GM19455 (cell line): ENCODE data around the gene ZBTB48.
A peak's percentile ranks its signal among the peaks of the same experiment; 100 is the strongest.

Experiments
- ATAC-seq: cut with Tn5 transposase; IDR thresholded peaks from one replicate; pipeline ENCODE4 v1.9.1; 2021; ENCODE audit not compliant: unreplicated experiment

The ZBTB48 gene

GRCh38 chr1:6603915-6604558 lies 24.2 kb downstream of the ZBTB48 start:
- ATAC-seq = no peak

DNA sequence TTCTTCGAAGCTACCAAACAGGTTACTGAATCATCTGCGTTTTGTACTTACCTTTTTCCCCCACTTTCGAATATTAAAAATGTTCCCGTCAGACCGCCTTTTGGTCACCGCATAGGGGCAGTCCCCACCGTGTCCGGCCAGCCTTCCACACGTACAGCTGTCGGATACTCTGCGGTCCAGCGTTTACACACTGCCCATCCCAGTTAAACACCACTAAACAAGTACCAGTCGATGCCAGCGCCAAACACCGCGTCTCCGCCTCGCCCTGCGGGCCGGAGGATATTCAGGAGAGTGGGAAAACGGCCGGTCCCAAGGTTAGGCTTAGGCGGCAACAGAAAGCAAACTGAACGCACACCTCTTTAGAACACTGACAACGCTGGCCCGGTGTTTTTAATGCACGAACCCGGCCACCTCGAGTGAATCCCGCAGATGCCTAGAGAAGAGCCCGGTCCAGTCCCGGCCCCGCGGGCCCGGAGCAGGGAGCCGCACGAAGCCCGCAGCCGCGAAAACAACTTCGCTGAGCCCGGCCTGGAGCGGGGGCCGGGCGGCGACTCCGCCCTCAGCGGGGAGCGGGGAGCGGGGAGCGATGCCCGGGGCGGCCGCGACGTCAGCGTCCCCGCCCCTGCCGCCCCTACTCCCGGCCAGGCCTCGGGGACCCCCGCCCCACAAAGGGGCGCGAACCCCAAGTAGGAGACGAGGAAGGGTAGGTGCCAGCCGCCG lies 33.0 kb downstream of the ZBTB48 start:
- peak; percentile 43 for ATAC-seq

DNA sequence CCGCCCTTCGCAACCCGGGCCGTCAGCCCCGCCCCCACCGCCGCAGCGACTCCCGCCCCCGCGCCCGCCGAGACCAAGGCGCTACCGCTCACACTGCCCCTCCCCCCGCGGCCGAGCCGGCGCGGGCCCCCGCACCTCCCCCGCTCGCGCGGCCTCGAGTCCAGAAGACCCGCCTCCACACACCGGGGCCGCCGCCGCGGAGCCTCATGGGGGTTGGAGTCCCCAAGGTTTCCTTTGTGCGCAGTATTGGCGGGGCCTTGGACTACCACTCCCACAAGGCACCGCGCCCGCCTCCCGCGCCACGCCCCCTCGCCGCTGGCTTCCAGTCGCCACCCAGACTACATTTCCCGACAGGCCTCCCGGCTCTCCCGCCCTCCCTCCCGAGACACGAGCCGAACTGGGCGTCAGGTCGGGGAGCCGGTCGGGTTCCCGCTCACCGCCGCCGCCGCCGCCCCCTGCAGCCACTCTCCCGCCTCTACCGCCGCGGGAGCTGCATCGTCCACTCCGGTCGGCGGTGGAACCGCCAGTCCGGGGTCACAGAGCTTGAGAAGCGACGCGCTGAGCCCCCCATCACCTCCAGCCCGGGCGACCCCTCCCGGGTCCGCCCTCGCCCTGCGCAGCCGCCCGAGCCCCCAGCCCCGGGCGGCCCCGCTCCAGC lies 33.7 kb downstream of the ZBTB48 start, which contains the start of gene PHF13:
Gene PHF13 (plus strand): TSS at position 371 of the 658 bp plus-strand sequence. CDS start 336 bp downstream, outside the sequence.
- peak; percentile 85 for ATAC-seq

GRCh38 chr1:6614019-6614928 lies 34.5 kb downstream of the ZBTB48 start:
- ATAC-seq = no peak

- no peak for ATAC-seq
These were observed 35.4 kb downstream of the ZBTB48 start for GRCh38 chr1:6614929-6615785.

GRCh38 chr1:6619045-6619444 lies 39.3 kb downstream of the ZBTB48 start:
- no peak for ATAC-seq

- ATAC-seq = no peak
These were observed 41.9 kb downstream of the ZBTB48 start for GRCh38 chr1:6621429-6622391.

GRCh38 chr1:6622396-6623152 lies 42.8 kb downstream of the ZBTB48 start:
- ATAC-seq = no peak

- no peak for ATAC-seq
These were observed 43.6 kb downstream of the ZBTB48 start for GRCh38 chr1:6623269-6623965.

- ATAC-seq = peak; percentile 76
These were observed 45.2 kb downstream of the ZBTB48 start, which contains the start of gene THAP3 for GRCh38 chr1:6624710-6625583. TSS of gene THAP3 (plus strand) at chr1:6624868. CDS start at chr1:6625219, 351 bp downstream.

DNA sequence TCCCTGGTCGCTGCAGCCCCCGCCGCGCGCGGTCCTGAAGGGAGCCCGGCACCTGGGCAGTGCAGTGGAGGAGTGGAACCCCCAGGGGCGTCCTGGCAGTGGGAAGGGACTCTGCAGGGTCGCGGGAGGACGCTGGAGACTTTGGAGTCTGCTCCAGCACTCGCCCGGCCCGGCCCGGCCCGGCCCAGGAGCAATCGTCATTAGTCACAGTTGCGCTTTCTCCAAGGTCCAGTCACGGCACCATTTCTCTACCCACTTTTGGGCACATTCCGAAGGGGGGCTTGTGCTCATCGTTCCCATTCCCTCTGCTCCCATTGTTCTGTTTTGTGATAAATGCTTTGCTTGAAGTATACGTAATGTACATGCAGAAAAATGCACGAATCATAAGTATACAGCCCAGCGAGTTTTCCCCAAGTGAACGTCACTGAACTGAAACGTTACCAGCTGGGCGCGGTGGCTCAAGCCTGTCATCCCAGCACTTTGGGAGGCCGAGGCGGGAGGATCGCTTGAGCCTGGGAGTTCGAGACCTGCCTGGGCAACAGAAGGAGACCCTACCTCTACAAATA lies 45.9 kb downstream of the ZBTB48 start:
- ATAC-seq = no peak

DNA sequence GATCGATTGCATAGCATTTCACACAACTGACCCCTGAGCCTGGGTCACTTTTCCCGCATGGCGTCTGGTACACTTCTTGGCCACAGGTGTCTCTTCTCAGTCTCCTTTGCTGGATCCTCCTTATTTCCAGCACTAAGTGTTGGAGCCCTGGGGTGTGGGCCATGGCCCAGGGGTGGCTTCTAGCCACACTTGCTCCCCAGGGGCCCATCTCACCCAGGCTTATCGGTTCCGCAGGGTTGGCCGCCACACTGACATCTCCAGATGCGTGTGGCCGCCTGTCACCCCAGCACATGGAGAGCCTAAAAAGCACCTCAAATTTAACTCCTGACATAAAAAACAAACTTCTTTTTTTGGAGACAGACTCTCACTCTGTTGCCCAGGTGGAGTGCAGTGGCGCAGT lies 47.2 kb downstream of the ZBTB48 start:
- ATAC-seq = no peak

GRCh38 chr1:6627841-6628545 lies 48.2 kb downstream of the ZBTB48 start:
- no peak for ATAC-seq

DNA sequence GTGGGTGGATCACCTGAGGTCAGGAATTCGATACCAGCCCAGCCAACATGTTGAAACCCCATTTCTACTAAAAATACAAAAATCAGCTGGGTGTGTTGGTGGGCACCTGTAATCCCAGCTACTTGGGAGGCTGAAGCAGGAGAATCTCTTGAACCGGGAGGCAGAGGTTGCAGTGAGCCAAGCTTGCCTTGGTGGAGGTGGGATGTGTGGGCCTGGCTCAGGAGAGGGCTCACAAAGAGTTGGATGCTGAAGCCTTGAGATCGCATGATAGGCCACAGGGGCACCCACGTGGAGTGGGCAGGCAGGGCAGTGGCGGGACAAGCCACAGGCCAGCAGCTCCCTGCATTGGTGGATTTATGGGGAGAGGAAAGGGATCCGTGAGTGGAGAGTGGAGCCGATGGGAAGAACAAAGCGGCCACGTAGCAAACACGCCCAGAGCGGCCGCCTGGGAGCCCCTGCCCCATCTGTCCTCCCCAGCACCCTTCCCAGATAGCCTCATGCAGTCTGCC lies 49.2 kb downstream of the ZBTB48 start:
- no peak for ATAC-seq

DNA sequence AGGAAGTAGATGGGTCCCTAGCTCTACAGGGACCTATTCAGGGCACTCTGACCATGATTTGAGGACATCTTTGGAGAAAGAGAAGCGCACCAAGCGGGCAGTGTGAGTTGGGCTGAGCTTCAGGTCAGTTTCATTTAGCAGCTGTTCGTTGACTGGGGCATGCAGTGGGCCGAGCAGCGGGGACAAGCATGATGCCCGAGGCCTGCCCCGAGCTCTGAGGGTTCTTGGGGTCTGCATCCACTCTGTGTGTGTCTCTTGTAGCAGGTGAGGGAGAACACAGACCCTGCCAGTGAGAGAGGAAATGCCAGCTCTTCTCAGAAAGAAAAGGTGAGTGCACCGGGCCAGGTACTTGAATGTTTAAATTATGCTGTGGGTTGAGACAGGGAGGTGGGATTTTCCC lies 50.2 kb downstream of the ZBTB48 start:
- ATAC-seq = no peak
